RWPE1 (cell line): ENCODE measurements around the gene FAT4.

Experiments
- CTCF ChIA-PET: fragments of 350-600 bp; sonication (Branson Sonifier 250); formaldehyde crosslinking; extraction: SDS; loops from one replicate; lab custom pipeline; 2021; lab: Yijun Ruan, JAX
- POLR2A ChIA-PET: fragments of 400-600 bp; formaldehyde crosslinking; extraction: SDS; loops from one replicate; lab custom pipeline; 2020; ENCODE audit warnings: antibody characterized with exemption; ENCODE audit not compliant: low non-redundant PET; lab: Yijun Ruan, JAX
- DNase-seq: peaks from one replicate; pipeline ENCODE4 v3.0.0; 2012; ENCODE audit warnings: low spot score
- H3K27ac ChIP-seq: fragments of 450-650 bp; 2 replicates; pipeline ENCODE4 v1.5.1; 2017
- TF ChIP-seq, protein P1 (sequence below): fragments of 450-650 bp; conservative IDR thresholded peaks from 2 replicates; pipeline ENCODE4 v1.5.1; 2017; ENCODE audit warnings: low read depth, mild to moderate bottlenecking

The FAT4 gene

DNA sequence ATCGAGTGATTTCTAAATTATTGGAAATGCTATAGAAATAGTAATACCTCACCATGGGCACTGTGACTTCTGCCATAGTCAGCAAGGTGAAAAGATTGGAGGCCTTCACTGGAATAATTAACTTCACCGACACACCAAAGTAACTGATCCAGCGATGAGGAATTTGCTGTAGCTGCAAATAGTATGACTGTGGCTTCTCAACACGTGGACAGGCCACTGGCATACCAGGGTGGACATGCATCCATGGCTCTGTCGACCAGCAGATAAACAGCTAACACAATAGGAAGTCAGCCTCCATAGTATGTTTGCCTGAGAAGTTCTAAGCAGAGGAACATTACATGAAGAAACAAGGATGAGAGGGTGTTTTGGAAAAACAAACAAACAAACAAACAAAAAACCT lies 10.9 kb upstream of the FAT4 start:
- no peak overlapping the region for H3K27ac ChIP-seq
- POLR2A ChIA-PET, result no interaction called here
- DNase-seq, result no peak
- TF ChIP-seq, protein P1, sequence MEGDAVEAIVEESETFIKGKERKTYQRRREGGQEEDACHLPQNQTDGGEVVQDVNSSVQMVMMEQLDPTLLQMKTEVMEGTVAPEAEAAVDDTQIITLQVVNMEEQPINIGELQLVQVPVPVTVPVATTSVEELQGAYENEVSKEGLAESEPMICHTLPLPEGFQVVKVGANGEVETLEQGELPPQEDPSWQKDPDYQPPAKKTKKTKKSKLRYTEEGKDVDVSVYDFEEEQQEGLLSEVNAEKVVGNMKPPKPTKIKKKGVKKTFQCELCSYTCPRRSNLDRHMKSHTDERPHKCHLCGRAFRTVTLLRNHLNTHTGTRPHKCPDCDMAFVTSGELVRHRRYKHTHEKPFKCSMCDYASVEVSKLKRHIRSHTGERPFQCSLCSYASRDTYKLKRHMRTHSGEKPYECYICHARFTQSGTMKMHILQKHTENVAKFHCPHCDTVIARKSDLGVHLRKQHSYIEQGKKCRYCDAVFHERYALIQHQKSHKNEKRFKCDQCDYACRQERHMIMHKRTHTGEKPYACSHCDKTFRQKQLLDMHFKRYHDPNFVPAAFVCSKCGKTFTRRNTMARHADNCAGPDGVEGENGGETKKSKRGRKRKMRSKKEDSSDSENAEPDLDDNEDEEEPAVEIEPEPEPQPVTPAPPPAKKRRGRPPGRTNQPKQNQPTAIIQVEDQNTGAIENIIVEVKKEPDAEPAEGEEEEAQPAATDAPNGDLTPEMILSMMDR, result no peak
- CTCF ChIA-PET, result no interaction called here

DNA sequence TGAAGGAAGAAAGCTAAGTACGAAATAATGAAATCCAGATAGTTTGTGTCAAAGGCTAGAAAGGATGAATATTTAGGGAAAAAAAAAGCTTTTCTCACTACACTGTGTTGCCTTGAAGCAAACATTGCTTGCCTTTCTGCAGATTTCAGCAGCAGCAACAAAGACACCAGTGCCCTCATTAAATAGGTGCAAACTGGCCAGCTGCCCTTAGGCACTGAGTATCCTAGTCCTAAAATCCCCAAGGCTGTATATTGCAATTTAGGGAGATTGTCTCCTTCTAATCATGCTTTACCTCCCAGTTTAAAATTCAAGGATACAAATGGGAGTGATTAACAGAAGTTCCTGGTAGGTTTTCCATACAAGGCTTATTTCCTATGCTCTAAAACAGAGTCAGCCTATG lies 8.6 kb upstream of the FAT4 start:
- no peak for DNase-seq
- H3K27ac ChIP-seq, result no peak overlapping the region
- POLR2A ChIA-PET, result no interaction called here
- CTCF ChIA-PET, result no interaction called here
- TF ChIP-seq, protein P1, result no peak

DNA sequence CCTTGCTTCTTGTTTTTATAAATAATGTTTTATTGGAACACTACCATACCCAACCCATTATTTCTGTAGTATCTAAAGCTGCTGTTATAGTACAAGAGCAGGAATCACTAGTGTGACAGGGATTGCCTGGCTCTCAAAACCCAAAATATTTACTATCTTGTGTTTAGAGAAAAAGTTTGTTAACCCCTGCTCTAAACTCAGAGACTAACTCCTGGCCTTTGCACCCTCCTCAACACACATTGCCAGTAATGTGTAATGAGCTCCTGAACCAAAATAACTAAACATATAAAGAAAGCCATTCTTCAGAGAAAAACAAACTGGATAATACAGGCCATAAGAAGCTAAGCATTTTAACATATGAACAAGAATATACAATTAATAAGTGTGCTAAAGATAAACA lies 8.2 kb upstream of the FAT4 start:
- POLR2A ChIA-PET, result no interaction called here
- DNase-seq, result no peak
- TF ChIP-seq, protein P1, result no peak
- H3K27ac ChIP-seq, result no peak overlapping the region
- CTCF ChIA-PET, result interaction anchor here (0.7 kb wide), 1 partner anchor 492 kb away, joined by 3 read pairs; no protein-coding TSS in a partner anchor

DNA sequence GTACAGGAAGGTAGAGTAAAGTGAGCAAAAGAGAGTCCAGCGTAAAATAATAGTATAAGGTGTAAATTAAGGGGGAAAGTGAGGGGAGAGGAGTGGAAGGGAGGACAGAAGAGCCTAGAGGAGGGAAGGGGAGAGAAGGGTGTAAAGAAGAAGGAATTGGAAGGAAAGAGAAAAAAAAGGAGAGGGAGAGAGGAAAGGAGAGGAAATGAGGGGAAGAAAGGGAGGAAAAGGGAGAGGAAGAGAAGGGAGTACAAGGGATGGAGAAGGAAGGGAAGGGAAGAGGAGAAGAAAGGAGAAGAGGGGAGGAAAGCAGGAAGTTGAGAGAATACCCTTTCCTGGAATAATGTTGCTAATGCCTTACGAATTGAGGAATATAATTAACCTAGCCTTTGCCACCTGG lies 3.3 kb upstream of the FAT4 start:
- DNase-seq, result no peak
- TF ChIP-seq, protein P1, result no peak
- H3K27ac ChIP-seq, result no peak overlapping the region
- ChIA-PET POLR2A (no interaction called here), CTCF (no interaction called here)

DNA sequence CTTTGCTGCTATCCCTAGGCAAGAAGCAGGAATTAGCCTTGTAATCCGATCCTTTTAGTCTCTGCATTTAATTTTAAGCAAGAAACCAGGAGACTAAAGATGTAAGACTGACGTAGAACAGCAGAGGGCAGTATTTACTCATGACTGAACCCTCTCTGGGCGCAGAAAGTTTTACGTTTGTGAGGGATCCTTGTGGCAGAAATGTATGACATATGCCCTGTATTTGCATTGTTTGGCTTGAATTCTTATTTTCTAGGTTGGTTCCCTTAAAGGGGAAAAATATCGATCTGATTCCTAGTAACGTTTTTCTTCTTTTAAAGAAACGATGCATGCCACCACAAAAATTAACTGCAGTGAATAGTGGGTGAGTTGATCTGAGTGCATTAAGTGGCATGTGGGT lies 1.3 kb upstream of the FAT4 start:
- TF ChIP-seq, protein P1, result peak; percentile 79
- H3K27ac ChIP-seq, result no peak overlapping the region
- POLR2A ChIA-PET, result no interaction called here
- peak; percentile 57 for DNase-seq
- CTCF ChIA-PET, result interaction anchor here (0.6 to 1.6 kb wide), 15 partner anchors 10 to 1630 kb away, joined by 3 to 10 read pairs (median 4); no protein-coding TSS in a partner anchor

DNA sequence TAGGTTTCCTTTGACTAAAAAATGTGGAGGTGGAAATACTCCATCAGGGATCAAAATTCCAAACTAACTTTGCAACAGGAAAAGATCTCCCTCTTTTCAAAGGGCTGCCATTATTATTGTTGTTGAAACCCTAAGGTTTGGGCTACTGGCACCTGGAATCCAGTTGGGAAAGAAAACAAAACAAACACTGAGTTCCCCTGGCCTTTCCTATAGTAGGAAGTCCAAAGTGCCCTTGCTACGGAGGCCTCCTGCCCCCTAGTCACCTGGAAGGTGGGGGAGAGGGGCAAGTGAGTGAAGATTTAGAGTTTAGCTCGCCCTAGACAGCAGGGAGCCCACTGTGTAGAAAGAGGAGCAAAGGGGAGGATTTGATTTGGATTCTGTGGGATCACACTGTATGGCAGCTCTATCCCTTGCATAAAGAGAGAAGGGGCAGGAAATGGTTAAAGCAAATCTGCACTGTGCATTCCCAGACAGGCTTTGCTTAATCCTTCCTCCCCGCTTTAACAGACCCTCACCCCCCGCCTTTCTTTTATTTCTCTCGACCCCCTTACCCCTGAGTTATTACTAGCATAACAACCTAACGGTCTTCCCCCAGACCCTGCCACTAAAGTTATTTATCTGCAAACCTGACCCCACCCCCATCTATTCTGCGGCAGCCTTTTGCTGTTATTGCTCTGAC lies 627 bp upstream of the FAT4 start:
- POLR2A ChIA-PET, result no interaction called here

More for the DNA sequence above, 627 bp upstream of the FAT4 start:
- DNase-seq, result no peak
- CTCF ChIA-PET, result interaction anchor here (0.6 to 1.6 kb wide), 6 partner anchors 14 to 1629 kb away, joined by 3 read pairs; no protein-coding TSS in a partner anchor
- H3K27ac ChIP-seq, result peak overlapping the region; percentile 81
- TF ChIP-seq, protein P1, result no peak
